NOMO-1 treated with DMSO at 0.1 percent for 48 hours (cell line): ENCODE measurements around the gene ADGRE1.

Source experiments
- DNase-seq: peaks from one replicate; lab custom pipeline; 2025; ENCODE audit not compliant: unreplicated experiment; lab: John Stamatoyannopoulos, UW

The ADGRE1 gene

GRCh38 chr19:6873708-6874431 lies 13.5 kb upstream of the ADGRE1 start:
- DNase-seq, result no peak

- DNase-seq, result no peak
These were observed 12.2 kb upstream of the ADGRE1 start for GRCh38 chr19:6875218-6875617.

- peak; percentile 80 for DNase-seq
These were observed 10.6 kb upstream of the ADGRE1 start for GRCh38 chr19:6876748-6877147.

GRCh38 chr19:6877766-6878165 lies 9.6 kb upstream of the ADGRE1 start:
- DNase-seq, result no peak

- peak; percentile 16 for DNase-seq
These were observed 992 bp upstream of the ADGRE1 start for GRCh38 chr19:6886277-6886897.

GRCh38 chr19:6888967-6889366 lies 1.6 kb downstream of the ADGRE1 start:
- DNase-seq, result no peak

GRCh38 chr19:6890401-6890913 lies 3.1 kb downstream of the ADGRE1 start:
- DNase-seq, result no peak

- no peak for DNase-seq
These were observed 3.6 kb downstream of the ADGRE1 start for GRCh38 chr19:6890938-6891337.

- DNase-seq, result peak; percentile 98
These were observed 4.5 kb downstream of the ADGRE1 start for GRCh38 chr19:6891761-6892385.

- DNase-seq, result no peak
These were observed 6.9 kb downstream of the ADGRE1 start for GRCh38 chr19:6894313-6894712.

- no peak for DNase-seq
These were observed 16.1 kb downstream of the ADGRE1 start for GRCh38 chr19:6903446-6903845.

GRCh38 chr19:6906559-6907060 lies 19.2 kb downstream of the ADGRE1 start:
- no peak for DNase-seq

- DNase-seq, result no peak
These were observed 24.1 kb downstream of the ADGRE1 start for GRCh38 chr19:6911523-6911922.

- no peak for DNase-seq
These were observed 26.9 kb downstream of the ADGRE1 start for GRCh38 chr19:6914321-6914720.

- no peak for DNase-seq
These were observed 29.6 kb downstream of the ADGRE1 start for GRCh38 chr19:6916952-6917351.

- DNase-seq, result peak; percentile 32
These were observed 38.0 kb downstream of the ADGRE1 start for GRCh38 chr19:6925386-6925785.

- DNase-seq, result no peak
These were observed 38.7 kb downstream of the ADGRE1 start for GRCh38 chr19:6925801-6926751.

- DNase-seq, result no peak
These were observed 42.8 kb downstream of the ADGRE1 start for GRCh38 chr19:6930190-6930589.

- DNase-seq, result no peak
These were observed 47.7 kb downstream of the ADGRE1 start for GRCh38 chr19:6935069-6935468.

- DNase-seq, result no peak
These were observed 48.2 kb downstream of the ADGRE1 start for GRCh38 chr19:6935618-6936017.

- DNase-seq, result no peak
These were observed 58.4 kb downstream of the ADGRE1 start for GRCh38 chr19:6945733-6946132.
